ENCODE results near the gene GRAPL.
"Not testable (repeated sequence)": the region's sequence is repeated elsewhere in the genome, so short reads cannot be mapped to it uniquely, and the experiment has no call there.

Gene GRAPL

GRCh38 chr17:19127148-19127980, at the start of gene GRAPL:
Gene GRAPL (plus strand): TSS chr17:19127589. CDS start chr17:19127620, 31 bp downstream.
- not testable (repeated sequence) for DNase-seq (ENCODE audit: low read depth in 2 of 2)

DNA sequence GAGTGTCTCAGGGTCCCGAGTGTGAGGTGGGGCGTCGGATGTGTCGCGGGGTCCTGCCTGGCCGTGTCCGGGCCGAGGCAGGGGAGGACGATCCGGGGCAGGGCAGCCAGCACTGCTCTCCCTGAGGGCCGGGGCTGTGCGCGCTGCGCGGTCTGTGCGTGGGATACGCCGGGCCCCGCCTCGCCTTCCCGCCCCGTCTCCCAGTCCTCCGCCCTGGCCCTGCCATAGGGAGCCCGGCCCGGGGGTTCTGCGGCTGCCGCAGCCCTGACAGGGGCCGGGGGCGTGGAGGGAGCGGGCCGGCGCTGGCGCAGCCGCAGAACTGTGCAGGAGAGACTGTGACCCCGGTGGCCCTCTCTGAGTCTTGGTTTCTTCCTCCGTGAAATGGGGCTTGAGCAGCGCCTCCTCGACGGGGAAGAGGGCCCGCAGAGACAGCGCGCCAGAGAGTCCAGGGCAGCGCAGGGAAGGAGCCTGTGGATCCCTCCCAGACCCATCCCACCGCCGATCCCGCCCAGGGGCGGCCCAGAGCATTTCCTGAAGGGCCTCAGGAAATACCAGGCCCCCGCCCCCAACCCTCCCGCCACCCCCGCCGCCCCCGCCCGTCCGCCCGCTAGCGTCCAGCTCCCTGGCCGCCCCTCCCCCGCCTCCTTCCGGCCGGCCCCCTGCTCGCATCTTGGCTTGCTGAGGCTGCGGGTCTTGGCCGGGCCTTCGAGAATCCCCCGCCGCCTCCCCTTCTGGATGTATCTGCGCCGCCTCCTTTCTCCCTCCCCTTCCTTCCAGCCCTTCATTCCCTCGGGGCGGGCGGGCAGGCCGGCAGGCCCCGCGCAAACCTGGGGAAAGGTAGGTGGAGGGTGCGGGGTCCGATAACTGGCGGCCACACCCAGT, 38.3 kb upstream of the GRAPL start:
- DNase-seq (ENCODE audit: low read depth in 2 of 2): not testable (repeated sequence)

DNA sequence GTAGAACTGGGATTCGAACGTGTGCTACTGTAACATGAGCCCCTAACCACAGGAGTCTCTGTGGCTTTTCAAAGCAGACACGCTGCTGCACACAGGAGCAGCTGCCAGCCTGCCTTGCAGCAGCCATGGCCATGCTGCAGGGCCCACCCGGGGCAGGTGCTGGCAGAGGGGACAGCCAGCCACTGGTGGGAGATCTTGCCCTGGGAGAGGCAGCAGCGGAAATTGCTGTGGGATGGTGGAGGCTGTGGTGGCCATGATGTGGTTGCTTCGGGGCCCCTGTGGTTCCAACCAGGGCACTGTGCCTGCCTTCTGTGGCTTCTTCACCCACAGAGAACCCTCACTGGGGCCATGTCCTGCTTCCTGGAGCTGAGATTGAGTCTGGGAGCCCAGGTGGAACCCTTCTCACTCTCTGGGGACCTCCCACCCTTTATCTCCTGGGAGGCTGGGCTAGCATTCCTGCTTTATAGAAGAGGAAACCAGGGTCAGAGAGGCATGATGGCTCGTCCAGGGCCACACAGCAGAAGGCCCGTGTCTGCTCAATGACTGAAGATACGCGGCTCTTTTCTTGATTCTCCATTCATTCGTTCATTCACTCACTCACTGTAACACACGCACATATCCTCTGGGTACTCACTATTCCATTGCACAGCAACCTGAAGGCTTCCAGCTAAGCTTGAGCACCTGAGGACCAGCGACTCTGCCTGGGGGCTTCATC, 37.2 kb upstream of the GRAPL start:
- not testable (repeated sequence) for DNase-seq (ENCODE audit: low read depth in 2 of 2)

DNA sequence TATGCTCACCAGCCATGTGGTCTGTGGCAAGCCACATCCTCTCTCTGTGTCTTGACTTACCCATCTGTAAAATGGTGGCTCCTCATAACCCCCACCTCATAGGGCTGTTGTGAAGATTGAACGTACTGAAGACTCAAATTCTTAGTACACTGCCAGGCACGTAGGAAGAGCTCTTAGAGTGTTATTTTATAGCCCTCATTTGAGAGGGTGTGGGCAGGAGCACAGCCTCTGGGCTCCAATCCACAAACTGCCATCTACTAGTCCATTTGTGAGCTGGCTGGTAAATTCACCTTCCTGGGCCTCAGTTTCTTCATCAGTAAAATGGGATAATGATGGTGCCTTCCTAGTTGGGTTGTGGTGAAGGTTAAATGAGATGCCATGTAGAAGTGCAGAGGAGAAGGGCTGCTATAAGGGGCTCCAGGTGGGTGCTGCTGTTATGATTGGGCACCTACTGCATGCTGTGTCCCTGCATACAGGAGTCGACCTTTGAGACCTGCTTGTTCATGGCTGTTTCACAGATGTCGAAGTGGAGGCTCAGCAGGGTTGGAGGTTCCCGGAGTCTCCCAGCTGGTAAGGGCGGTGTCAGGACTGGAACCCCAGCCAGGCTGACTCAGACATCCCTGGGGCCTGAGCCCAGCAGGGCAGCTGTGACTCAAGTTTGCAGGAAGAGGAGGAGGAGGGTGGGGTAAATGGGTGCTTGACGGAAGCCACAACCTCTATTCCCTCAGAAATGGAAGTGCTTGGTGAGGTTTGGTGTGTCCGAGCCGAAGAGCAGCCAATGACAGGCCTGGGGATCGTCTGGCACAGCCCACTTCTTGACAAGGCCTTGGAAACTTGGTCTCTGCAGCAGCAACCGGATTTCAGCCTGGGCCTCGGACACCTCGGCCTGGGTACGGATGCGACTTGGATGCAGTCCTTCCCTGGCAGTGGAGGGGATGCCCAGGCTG, 34.4 kb upstream of the GRAPL start:
- DNase-seq (ENCODE audit: low read depth in 2 of 2): not testable (repeated sequence)

GRCh38 chr17:19093684-19094438, 33.5 kb upstream of the GRAPL start:
- DNase-seq (ENCODE audit: low read depth in 2 of 2): not testable (repeated sequence)

- not testable (repeated sequence) for DNase-seq (ENCODE audit: low read depth in 2 of 2)
These were observed 18.9 kb upstream of the GRAPL start for GRCh38 chr17:19108517-19108916.

GRCh38 chr17:19110189-19111097, 16.9 kb upstream of the GRAPL start:
- DNase-seq (ENCODE audit: low read depth in 2 of 2): not testable (repeated sequence)

DNA sequence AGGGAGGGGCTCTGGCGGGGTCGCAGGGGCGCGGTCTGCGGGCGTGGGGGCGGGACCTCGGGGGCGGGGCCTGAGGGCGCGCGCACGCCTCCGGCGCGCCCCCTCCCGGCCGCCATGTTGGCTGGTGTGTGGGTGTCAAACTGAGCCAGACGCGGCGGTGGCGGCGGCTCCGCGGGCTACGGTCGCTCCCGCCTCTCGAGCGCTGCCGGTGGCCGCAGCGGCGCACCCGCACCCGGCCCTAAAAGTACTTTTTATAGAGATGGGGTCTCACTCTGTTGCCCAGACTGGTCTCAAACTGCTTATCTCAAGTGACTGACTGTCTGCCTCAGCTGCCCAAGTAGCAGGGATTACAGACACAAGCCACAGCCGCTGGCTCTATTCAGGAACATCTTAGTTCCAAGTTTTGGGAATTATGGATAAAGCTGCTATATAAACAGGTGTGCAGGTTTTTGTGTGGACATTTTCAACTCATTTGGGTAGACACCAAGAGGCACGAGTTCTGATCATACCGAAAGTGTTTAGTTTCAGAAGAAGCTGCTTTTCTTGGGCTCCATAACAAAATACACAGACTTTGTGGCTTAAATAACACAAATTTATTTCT, 16.2 kb upstream of the GRAPL start:
- peak in 1 of 2 donors; percentile 30 for DNase-seq (ENCODE audit: low read depth in 2 of 2)

GRCh38 chr17:19111801-19112458, 15.5 kb upstream of the GRAPL start:
- peak in 1 of 2 donors; percentile 45 for DNase-seq (ENCODE audit: low read depth in 2 of 2)

DNA sequence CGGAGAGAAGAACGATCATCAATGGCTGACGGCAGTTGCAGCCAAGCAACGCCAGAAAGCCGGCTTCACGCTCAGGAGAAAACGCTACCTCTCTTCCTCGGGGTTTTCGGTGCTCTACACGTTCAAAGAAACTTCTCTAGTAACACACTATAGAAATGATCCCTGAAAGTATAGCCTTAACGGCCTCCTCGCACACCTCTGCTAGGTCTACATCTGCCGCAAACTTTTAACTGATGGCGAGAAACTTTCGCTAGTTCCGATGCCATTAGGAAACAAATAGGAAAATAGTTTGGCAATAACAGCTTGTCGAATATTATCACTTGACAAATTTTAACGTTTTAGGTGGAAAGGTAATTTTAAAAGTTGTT, 14.9 kb upstream of the GRAPL start:
- DNase-seq (ENCODE audit: low read depth in 2 of 2): not testable (repeated sequence)

- not testable (repeated sequence) for DNase-seq (ENCODE audit: low read depth in 2 of 2)
These were observed 8.7 kb upstream of the GRAPL start for GRCh38 chr17:19118695-19119094.

DNA sequence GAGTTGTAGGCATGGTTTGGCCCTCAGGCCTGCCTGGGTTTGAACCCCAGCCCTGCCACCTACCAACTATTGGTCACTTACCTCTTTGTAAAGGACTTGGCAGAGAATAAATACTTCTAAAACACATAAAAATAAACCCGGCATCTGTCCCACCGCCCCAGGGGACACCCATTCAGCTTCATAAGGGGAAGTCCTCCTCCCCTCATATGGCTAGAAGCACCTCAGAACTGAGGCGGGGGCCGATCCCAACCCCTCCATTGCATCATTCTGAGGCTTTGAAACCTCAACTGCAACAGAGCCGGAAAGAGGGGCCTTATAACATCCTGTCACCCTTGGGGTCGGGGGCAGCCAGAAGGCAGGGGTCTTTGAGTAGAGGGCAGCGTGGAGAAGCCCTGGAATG, 2.1 kb upstream of the GRAPL start:
- not testable (repeated sequence) for DNase-seq (ENCODE audit: low read depth in 2 of 2)

- not testable (repeated sequence) for DNase-seq (ENCODE audit: low read depth in 2 of 2)
These were observed 2.1 kb downstream of the GRAPL start for GRCh38 chr17:19129500-19129899.

- DNase-seq (ENCODE audit: low read depth in 2 of 2): not testable (repeated sequence)
These were observed 3.7 kb downstream of the GRAPL start for GRCh38 chr17:19131108-19131507.

DNA sequence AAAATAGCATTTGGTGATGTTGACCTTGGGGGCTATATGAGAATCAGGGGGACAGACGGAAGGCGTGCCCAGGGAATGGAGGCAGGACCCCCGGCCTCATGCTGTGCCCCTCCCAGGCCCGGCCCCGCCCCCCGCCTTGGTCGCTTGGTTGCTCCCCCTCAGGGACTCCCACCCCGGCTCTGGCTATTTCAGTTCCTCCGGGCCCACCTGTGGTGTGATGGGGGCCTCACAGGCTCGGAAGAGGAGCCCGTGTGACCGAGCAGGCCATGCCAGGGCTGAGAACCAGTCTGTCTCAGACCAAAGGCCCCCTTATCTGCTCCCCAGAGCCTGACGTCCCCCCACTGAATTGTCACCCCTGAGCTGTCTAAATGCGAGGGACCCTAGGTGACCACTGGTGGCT, 4.4 kb downstream of the GRAPL start:
- DNase-seq (ENCODE audit: low read depth in 2 of 2): not testable (repeated sequence)

DNA sequence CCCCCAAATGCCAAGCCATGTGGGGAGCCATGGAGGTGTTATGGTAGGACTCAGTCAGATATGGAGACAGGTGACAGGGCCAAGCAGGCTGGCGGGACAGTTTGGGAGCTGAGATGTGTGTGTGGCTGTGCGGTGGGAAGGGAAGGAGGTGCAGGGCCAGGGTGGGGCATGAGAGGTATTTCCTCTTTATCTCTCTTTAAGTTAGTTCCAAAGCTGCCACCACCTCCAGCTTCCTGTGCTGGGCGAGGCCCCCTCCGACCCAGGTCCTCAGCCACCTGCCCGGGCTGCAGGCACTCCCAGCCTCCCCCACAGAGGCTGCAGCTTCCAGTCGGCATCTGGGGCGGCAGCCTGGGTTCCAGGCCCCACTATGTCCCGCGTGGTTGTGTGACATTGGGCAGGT, 6.4 kb downstream of the GRAPL start:
- not testable (repeated sequence) for DNase-seq (ENCODE audit: low read depth in 2 of 2)

GRCh38 chr17:19135391-19135790, 8.0 kb downstream of the GRAPL start:
- DNase-seq (ENCODE audit: low read depth in 2 of 2): not testable (repeated sequence)

- DNase-seq (ENCODE audit: low read depth in 2 of 2): not testable (repeated sequence)
These were observed 8.7 kb downstream of the GRAPL start for GRCh38 chr17:19136138-19136537.
